Astrocyte (in vitro differentiated cells and primary cell): ENCODE measurements around the gene PHTF1. TPM values are rescaled to one million over a fixed set of nuclear protein-coding genes. Genes with fewer than 3 reads are reported as not detected.

Experiments
- DNase-seq: peaks from one replicate; pipeline ENCODE4 v3.0.0-alpha.2; 2010; ENCODE audit warnings: low read depth
- FAIRE-seq: peaks from 2 replicates; lab custom pipeline; 2011; peaks lifted over from hg19 to GRCh38; lab: Jason Lieb, UNC
- H2AFZ ChIP-seq: 2 replicates; pipeline ENCODE4 v1.6.0; 2012; ENCODE audit warnings: low read depth, low read length, inconsistent platforms
- H3K27ac ChIP-seq: 2 replicates; pipeline ENCODE4 v1.5.1; 2011; ENCODE audit warnings: low read depth, low read length, inconsistent platforms
- H3K27me3 ChIP-seq: 2 replicates; pipeline ENCODE4 v1.6.0; 2011; ENCODE audit warnings: low read length, inconsistent platforms; ENCODE audit not compliant: insufficient read depth
- H3K36me3 ChIP-seq: 2 replicates; pipeline ENCODE4 v1.5.1; 2011; ENCODE audit warnings: low read length, inconsistent platforms; ENCODE audit not compliant: insufficient read depth
- H3K4me1 ChIP-seq: 2 replicates; pipeline ENCODE4 v1.5.1; 2011; ENCODE audit warnings: low read length, inconsistent platforms; ENCODE audit not compliant: insufficient read depth
- H3K4me2 ChIP-seq: 2 replicates; pipeline ENCODE4 v1.6.0; 2012; ENCODE audit warnings: low read length, inconsistent platforms
- H3K4me3 ChIP-seq: 2 replicates; pipeline ENCODE4 v1.5.1; 2011; ENCODE audit warnings: low read depth, mild to moderate bottlenecking, low read length, inconsistent platforms; ENCODE audit not compliant: insufficient read depth
- H3K79me2 ChIP-seq: 2 replicates; pipeline ENCODE4 v1.6.0; 2012; ENCODE audit warnings: mild to moderate bottlenecking, low read length, inconsistent platforms; ENCODE audit not compliant: insufficient read depth
- H3K9ac ChIP-seq: 2 replicates; pipeline ENCODE4 v1.6.0; 2012; ENCODE audit warnings: mild to moderate bottlenecking, low read length, inconsistent platforms
- H3K9me3 ChIP-seq: 2 replicates; pipeline ENCODE4 v1.5.1; 2012; ENCODE audit warnings: low read depth, mild to moderate bottlenecking, low read length, inconsistent platforms; ENCODE audit not compliant: insufficient read depth
- H4K20me1 ChIP-seq: 2 replicates; pipeline ENCODE4 v1.6.0; 2012; ENCODE audit warnings: low read length, inconsistent platforms; ENCODE audit not compliant: insufficient read depth
- H3K27ac Mint-ChIP-seq: one replicate; pipeline ENCODE4 v1.8.0; 2021; ENCODE audit warnings: mild to moderate bottlenecking, mixed read lengths; ENCODE audit not compliant: unreplicated experiment
- H3K27me3 Mint-ChIP-seq: one replicate; pipeline ENCODE4 v1.8.0; 2021; ENCODE audit warnings: low read depth, mixed read lengths; ENCODE audit not compliant: unreplicated experiment
- H3K36me3 Mint-ChIP-seq: one replicate; pipeline ENCODE4 v1.8.0; 2021; ENCODE audit warnings: low read depth, mixed read lengths; ENCODE audit not compliant: unreplicated experiment
- H3K4me1 Mint-ChIP-seq: one replicate; pipeline ENCODE4 v1.8.0; 2021; ENCODE audit warnings: low read depth, mixed read lengths; ENCODE audit not compliant: unreplicated experiment
- H3K4me3 Mint-ChIP-seq: one replicate; pipeline ENCODE4 v1.8.0; 2021; ENCODE audit warnings: mild to moderate bottlenecking, moderate library complexity, mixed read lengths; ENCODE audit not compliant: unreplicated experiment
- H3K9me3 Mint-ChIP-seq: one replicate; pipeline ENCODE4 v1.8.0; 2021; ENCODE audit warnings: mild to moderate bottlenecking, mixed read lengths; ENCODE audit not compliant: unreplicated experiment
- CTCF ChIP-seq: IDR thresholded peaks from 2 replicates; pipeline ENCODE4 v1.5.1; 2011; ENCODE audit warnings: low read depth, mild to moderate bottlenecking, inconsistent platforms, low read length, moderate library complexity; ENCODE audit not compliant: insufficient read depth
- EZH2 ChIP-seq: IDR thresholded peaks from 2 replicates; pipeline ENCODE4 v1.6.1; 2012; ENCODE audit warnings: mild to moderate bottlenecking, low read length, inconsistent platforms; ENCODE audit not compliant: insufficient read depth
- total RNA-seq: library from RNA; stranded (reverse); gene quantifications from 2 replicates; pipeline ENCODE4 v1.2.1, GENCODE V29; 2021

The PHTF1 gene
- total RNA-seq, 1 donor from 2014 or later, result 36.4 TPM

- Histone ChIP-seq H3K4me1 (peaks cover 12% of the 10 kb centered on the region), H3K4me3 (no peak overlapping the region), H2AFZ (no peak overlapping the region), H3K27me3 (no peaks in the 10 kb centered on the region), H3K9ac (no peak overlapping the region), H3K4me2 (no peak overlapping the region), H3K9me3 (no peaks in the 10 kb centered on the region), H3K27ac (no peak overlapping the region), H3K36me3 (no peaks in the 10 kb centered on the region), H3K79me2 (peaks cover 99% of the 10 kb centered on the region), H4K20me1 (peaks cover 38% of the 10 kb centered on the region)
- peaks cover 26% of the 10 kb centered on the region for H3K4me1 Mint-ChIP-seq
- no peak overlapping the region for H3K4me3 Mint-ChIP-seq
- H3K9me3 Mint-ChIP-seq, result no peaks in the 10 kb centered on the region
- FAIRE-seq (no peak), DNase-seq (no peak)
- no peak for TF ChIP-seq CTCF
- TF ChIP-seq EZH2, result no peak
- no peaks in the 10 kb centered on the region for H3K27me3 Mint-ChIP-seq
- no peaks in the 10 kb centered on the region for H3K36me3 Mint-ChIP-seq
- H3K27ac Mint-ChIP-seq, result no peak overlapping the region
Observed at GRCh38 chr1:113805639-113806038, 46.4 kb upstream of the PHTF1 start.

- no peak for DNase-seq
- Mint-ChIP-seq H3K9me3 (no peaks in the 10 kb centered on the region), H3K4me3 (no peak overlapping the region), H3K27me3 (no peaks in the 10 kb centered on the region), H3K36me3 (no peaks in the 10 kb centered on the region), H3K4me1 (peaks cover 27% of the 10 kb centered on the region), H3K27ac (peak overlapping the region; percentile 41)
- peaks cover 35% of the 10 kb centered on the region for H4K20me1 ChIP-seq
- TF ChIP-seq CTCF, result no peak
- TF ChIP-seq EZH2, result no peak
- no peak overlapping the region for H2AFZ ChIP-seq
- no peak overlapping the region for H3K9ac ChIP-seq
- no peak for FAIRE-seq
- peaks cover 99% of the 10 kb centered on the region for H3K79me2 ChIP-seq
- H3K27me3 ChIP-seq, result no peaks in the 10 kb centered on the region
- peaks cover 12% of the 10 kb centered on the region for H3K4me1 ChIP-seq
- peak overlapping the region; percentile 20 for H3K27ac ChIP-seq
- no peak overlapping the region for H3K4me3 ChIP-seq
- no peak overlapping the region for H3K4me2 ChIP-seq
- H3K9me3 ChIP-seq, result no peaks in the 10 kb centered on the region
- no peaks in the 10 kb centered on the region for H3K36me3 ChIP-seq
Observed at GRCh38 chr1:113805256-113805531, 45.9 kb upstream of the PHTF1 start.

GRCh38 chr1:113804421-113805255 is 45.4 kb upstream of the PHTF1 start:
- FAIRE-seq, result no peak
- no peaks in the 10 kb centered on the region for H3K36me3 ChIP-seq
- Mint-ChIP-seq H3K36me3 (no peaks in the 10 kb centered on the region), H3K9me3 (no peaks in the 10 kb centered on the region), H3K27me3 (no peaks in the 10 kb centered on the region), H3K27ac (peak overlapping the region; percentile 41), H3K4me1 (peaks cover 25% of the 10 kb centered on the region), H3K4me3 (no peak overlapping the region)
- no peaks in the 10 kb centered on the region for H3K9me3 ChIP-seq
- peak overlapping the region; percentile 53 for H3K4me2 ChIP-seq
- peaks cover 30% of the 10 kb centered on the region for H4K20me1 ChIP-seq
- H3K27ac ChIP-seq, result peak overlapping the region; percentile 20
- H2AFZ ChIP-seq, result no peak overlapping the region
- H3K4me1 ChIP-seq, result peaks cover 12% of the 10 kb centered on the region
- no peak overlapping the region for H3K4me3 ChIP-seq
- no peaks in the 10 kb centered on the region for H3K27me3 ChIP-seq
- TF ChIP-seq CTCF (no peak), EZH2 (no peak)
- DNase-seq, result peak; percentile 78
- peak overlapping the region; percentile 4 for H3K9ac ChIP-seq
- peaks cover 99% of the 10 kb centered on the region for H3K79me2 ChIP-seq
